HEK293 (cell line): ENCODE results near the gene C12orf56.

ENCODE experiments used
- SP2 ChIP-seq: fragments of 450-650 bp; formaldehyde crosslinking; IDR thresholded peaks from 2 replicates; pipeline ENCODE4 v1.5.1; 2016; ENCODE audit warnings: missing biosample characterization, missing genetic modification characterization
- TF ChIP-seq, protein P1 (sequence below): fragments of 450-650 bp; formaldehyde crosslinking; IDR thresholded peaks from 2 replicates; pipeline ENCODE4 v1.5.1; 2016; ENCODE audit warnings: missing biosample characterization, missing genetic modification characterization

DNA sequence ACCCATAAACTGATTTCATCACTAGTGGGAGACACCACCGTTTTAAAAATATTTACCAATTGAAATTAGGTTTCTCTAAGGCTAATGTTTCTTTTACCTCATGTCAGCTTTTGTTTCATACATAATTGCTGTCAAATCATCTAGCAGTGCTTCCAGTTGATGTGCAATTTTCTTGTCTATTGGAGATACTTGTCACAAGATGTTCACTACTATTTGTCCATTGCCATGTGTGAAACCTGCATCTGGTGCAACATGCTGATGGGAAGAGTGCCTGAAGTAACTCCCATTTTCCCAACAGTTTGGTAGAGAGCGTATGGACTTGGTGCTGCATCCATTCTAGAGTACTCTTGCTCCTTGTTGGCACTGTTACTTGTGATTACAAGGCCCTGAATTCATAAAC, 23.3 kb upstream of the C12orf56 start:
- TF ChIP-seq, protein P1, sequence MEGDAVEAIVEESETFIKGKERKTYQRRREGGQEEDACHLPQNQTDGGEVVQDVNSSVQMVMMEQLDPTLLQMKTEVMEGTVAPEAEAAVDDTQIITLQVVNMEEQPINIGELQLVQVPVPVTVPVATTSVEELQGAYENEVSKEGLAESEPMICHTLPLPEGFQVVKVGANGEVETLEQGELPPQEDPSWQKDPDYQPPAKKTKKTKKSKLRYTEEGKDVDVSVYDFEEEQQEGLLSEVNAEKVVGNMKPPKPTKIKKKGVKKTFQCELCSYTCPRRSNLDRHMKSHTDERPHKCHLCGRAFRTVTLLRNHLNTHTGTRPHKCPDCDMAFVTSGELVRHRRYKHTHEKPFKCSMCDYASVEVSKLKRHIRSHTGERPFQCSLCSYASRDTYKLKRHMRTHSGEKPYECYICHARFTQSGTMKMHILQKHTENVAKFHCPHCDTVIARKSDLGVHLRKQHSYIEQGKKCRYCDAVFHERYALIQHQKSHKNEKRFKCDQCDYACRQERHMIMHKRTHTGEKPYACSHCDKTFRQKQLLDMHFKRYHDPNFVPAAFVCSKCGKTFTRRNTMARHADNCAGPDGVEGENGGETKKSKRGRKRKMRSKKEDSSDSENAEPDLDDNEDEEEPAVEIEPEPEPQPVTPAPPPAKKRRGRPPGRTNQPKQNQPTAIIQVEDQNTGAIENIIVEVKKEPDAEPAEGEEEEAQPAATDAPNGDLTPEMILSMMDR, result no peak
- TF ChIP-seq SP2 (tag by site-specific recombination), result no peak
